ENCODE measurements around the gene CASP7. TPM values are rescaled to one million over a fixed set of nuclear protein-coding genes. Genes with fewer than 3 reads are reported as not detected.

The CASP7 gene
- total RNA-seq, 1 experiment from 2014 or later, result 38.2 TPM

GRCh38 chr10:113643183-113643582, 36.5 kb upstream of the CASP7 start:
- Histone ChIP-seq H3K4me3 (ENCODE audit: low read depth in 2 of 2, low read length in 2 of 2) (no peak overlapping the region), H3K27me3 (ENCODE audit: control insufficient read depth, insufficient read depth, low read length) (peaks cover 61% of the 10 kb centered on the region), H3K4me1 (ENCODE audit: control insufficient read depth, insufficient read depth, low read length) (peaks cover 4% of the 10 kb centered on the region; the same call in 1 of the 2 replicates), H3K9me3 (ENCODE audit: control insufficient read depth, insufficient read depth, low read depth, low read length) (no peaks in the 10 kb centered on the region), H3K27ac (ENCODE audit: low read length) (no peak overlapping the region), H3K36me3 (ENCODE audit: control insufficient read depth, insufficient read depth, low read length) (no peaks in the 10 kb centered on the region)
- intact Hi-C loops (cut with micrococcal nuclease; ENCODE audit: unreplicated experiment), result no loop called here
- ATAC-seq (no peak), DNase-seq (ENCODE audit: low read depth, low spot score) (no peak)
- in situ Hi-C loops (cut with HindIII; ENCODE audit: low pct_unique_long_range_greater_than_20kb, low sequenced_read_pairs), result no loop called here
- TF ChIP-seq, protein P1, sequence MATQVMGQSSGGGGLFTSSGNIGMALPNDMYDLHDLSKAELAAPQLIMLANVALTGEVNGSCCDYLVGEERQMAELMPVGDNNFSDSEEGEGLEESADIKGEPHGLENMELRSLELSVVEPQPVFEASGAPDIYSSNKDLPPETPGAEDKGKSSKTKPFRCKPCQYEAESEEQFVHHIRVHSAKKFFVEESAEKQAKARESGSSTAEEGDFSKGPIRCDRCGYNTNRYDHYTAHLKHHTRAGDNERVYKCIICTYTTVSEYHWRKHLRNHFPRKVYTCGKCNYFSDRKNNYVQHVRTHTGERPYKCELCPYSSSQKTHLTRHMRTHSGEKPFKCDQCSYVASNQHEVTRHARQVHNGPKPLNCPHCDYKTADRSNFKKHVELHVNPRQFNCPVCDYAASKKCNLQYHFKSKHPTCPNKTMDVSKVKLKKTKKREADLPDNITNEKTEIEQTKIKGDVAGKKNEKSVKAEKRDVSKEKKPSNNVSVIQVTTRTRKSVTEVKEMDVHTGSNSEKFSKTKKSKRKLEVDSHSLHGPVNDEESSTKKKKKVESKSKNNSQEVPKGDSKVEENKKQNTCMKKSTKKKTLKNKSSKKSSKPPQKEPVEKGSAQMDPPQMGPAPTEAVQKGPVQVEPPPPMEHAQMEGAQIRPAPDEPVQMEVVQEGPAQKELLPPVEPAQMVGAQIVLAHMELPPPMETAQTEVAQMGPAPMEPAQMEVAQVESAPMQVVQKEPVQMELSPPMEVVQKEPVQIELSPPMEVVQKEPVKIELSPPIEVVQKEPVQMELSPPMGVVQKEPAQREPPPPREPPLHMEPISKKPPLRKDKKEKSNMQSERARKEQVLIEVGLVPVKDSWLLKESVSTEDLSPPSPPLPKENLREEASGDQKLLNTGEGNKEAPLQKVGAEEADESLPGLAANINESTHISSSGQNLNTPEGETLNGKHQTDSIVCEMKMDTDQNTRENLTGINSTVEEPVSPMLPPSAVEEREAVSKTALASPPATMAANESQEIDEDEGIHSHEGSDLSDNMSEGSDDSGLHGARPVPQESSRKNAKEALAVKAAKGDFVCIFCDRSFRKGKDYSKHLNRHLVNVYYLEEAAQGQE (IDR thresholded peaks at IDR 0.05; ENCODE audit: insufficient read depth in 1 of 2, low read depth in 2 of 2, low read length in 1 of 2), result no peak
- TF ChIP-seq POLR2AphosphoS5 (IDR thresholded peaks at IDR 0.05; ENCODE audit: low read depth, low read length), result no peak
- TF ChIP-seq, protein P2, sequence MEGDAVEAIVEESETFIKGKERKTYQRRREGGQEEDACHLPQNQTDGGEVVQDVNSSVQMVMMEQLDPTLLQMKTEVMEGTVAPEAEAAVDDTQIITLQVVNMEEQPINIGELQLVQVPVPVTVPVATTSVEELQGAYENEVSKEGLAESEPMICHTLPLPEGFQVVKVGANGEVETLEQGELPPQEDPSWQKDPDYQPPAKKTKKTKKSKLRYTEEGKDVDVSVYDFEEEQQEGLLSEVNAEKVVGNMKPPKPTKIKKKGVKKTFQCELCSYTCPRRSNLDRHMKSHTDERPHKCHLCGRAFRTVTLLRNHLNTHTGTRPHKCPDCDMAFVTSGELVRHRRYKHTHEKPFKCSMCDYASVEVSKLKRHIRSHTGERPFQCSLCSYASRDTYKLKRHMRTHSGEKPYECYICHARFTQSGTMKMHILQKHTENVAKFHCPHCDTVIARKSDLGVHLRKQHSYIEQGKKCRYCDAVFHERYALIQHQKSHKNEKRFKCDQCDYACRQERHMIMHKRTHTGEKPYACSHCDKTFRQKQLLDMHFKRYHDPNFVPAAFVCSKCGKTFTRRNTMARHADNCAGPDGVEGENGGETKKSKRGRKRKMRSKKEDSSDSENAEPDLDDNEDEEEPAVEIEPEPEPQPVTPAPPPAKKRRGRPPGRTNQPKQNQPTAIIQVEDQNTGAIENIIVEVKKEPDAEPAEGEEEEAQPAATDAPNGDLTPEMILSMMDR (IDR thresholded peaks at IDR 0.05), result no peak
- TF ChIP-seq SIN3A (IDR thresholded peaks at IDR 0.05; ENCODE audit: borderline replicate concordance, insufficient read depth, low read depth, low read length), result no peak
- TF ChIP-seq TCF7L2 (IDR thresholded peaks at IDR 0.05; ENCODE audit: low read depth, low read length), result no peak
- CTCF ChIA-PET, result no interaction called here
- BruUV-seq (replicated peaks), result no TSS peak
- POLR2A ChIA-PET, result no interaction called here

GRCh38 chr10:113644185-113645120, 35.3 kb upstream of the CASP7 start:
- intact Hi-C loops (cut with micrococcal nuclease; ENCODE audit: unreplicated experiment) (no loop called here), in situ Hi-C loops (cut with HindIII; ENCODE audit: low pct_unique_long_range_greater_than_20kb, low sequenced_read_pairs) (no loop called here)
- no peaks in the 10 kb centered on the region for H3K36me3 ChIP-seq (ENCODE audit: control insufficient read depth, insufficient read depth, low read length)
- TF ChIP-seq POLR2AphosphoS5 (IDR thresholded peaks at IDR 0.05; ENCODE audit: low read depth, low read length) (no peak), SIN3A (IDR thresholded peaks at IDR 0.05; ENCODE audit: borderline replicate concordance, insufficient read depth, low read depth, low read length) (no peak), TCF7L2 (IDR thresholded peaks at IDR 0.05; ENCODE audit: low read depth, low read length) (no peak)
- TF ChIP-seq, protein P2 (IDR thresholded peaks at IDR 0.05), result no peak
- TF ChIP-seq, protein P1 (IDR thresholded peaks at IDR 0.05; ENCODE audit: insufficient read depth in 1 of 2, low read depth in 2 of 2, low read length in 1 of 2), result no peak
- no peak overlapping the region for H3K27ac ChIP-seq (ENCODE audit: low read length)
- DNase-seq (ENCODE audit: low read depth, low spot score) (no peak), ATAC-seq (no peak)
- no peak overlapping the region for H3K4me3 ChIP-seq (ENCODE audit: low read depth in 2 of 2, low read length in 2 of 2)
- BruUV-seq (replicated peaks), result no TSS peak
- H3K4me1 ChIP-seq (ENCODE audit: control insufficient read depth, insufficient read depth, low read length), result peaks cover 4% of the 10 kb centered on the region; the same call in 1 of the 2 replicates
- ChIA-PET POLR2A (no interaction called here), CTCF (no interaction called here)
- no peaks in the 10 kb centered on the region for H3K9me3 ChIP-seq (ENCODE audit: control insufficient read depth, insufficient read depth, low read depth, low read length)
- H3K27me3 ChIP-seq (ENCODE audit: control insufficient read depth, insufficient read depth, low read length), result peaks cover 61% of the 10 kb centered on the region

Data from Panc1 (cell line).